Endothelial cell of umbilical vein (primary cell): ENCODE measurements around the gene SCAF1. TPM values are rescaled to one million over a fixed set of nuclear protein-coding genes. Genes with fewer than 3 reads are reported as not detected.
A peak's percentile ranks its signal among the peaks of the same experiment; 100 is the strongest.

ENCODE experiments used
- BruUV-seq: library from RNA; stranded (reverse); fragments of 400-500 nt; replicated peaks from 2 replicates; lab custom pipeline; 2021; lab: Mats Ljungman, UMichigan
- CTCF ChIA-PET: fragments of 300-600, 350-600 bp; sonication (Branson Sonifier 250); formaldehyde crosslinking; loops from one replicate; lab custom pipeline; 2021; ENCODE audit warnings: antibody characterized with exemption, inconsistent platforms; lab: Charles Lee
- POLR2A ChIA-PET: fragments of 300-600, 350-600 bp; sonication (Branson Sonifier 250); formaldehyde crosslinking; loops from one replicate; lab custom pipeline; 2021; ENCODE audit warnings: antibody characterized with exemption, inconsistent platforms; lab: Charles Lee
- DNase-seq: peaks from one replicate; pipeline ENCODE4 v3.0.0-alpha.2; 2011; ENCODE audit warnings: low read depth, low spot score
- FAIRE-seq: peaks from 2 replicates; lab custom pipeline; 2011; peaks lifted over from hg19 to GRCh38; lab: Jason Lieb, UNC
- H2AFZ ChIP-seq: 2 replicates; pipeline ENCODE4 v1.6.0; 2012; ENCODE audit warnings: low read depth, low read length, control low read depth, inconsistent platforms
- H3K27ac ChIP-seq: 2 replicates; pipeline ENCODE4 v1.5.1; 2011; ENCODE audit warnings: low read depth, mild to moderate bottlenecking, control low read depth, low read length, moderate library complexity; ENCODE audit not compliant: insufficient read depth
- H3K27me3 ChIP-seq, 2 experiments: 2 replicates each; pipeline versions ENCODE4 v1.6.0 to v1.6.1; 2011; ENCODE audit warnings: low read length in 2 of 2, mixed read lengths in 1 of 2; ENCODE audit not compliant: control insufficient read depth in 2 of 2, insufficient read depth in 2 of 2
- H3K36me3 ChIP-seq, 2 experiments: 2 replicates in 1 of 2; 3 replicates in 1 of 2; pipeline ENCODE4 v1.5.1; 2011; ENCODE audit warnings: low read length in 2 of 2, mild to moderate bottlenecking in 1 of 2, moderate library complexity in 1 of 2; ENCODE audit not compliant: control insufficient read depth in 2 of 2, insufficient read depth in 2 of 2; ENCODE audit errors: extremely low read depth in 1 of 2
- H3K4me1 ChIP-seq: 3 replicates; pipeline ENCODE4 v1.5.1; 2011; ENCODE audit warnings: mild to moderate bottlenecking, low read length; ENCODE audit not compliant: control insufficient read depth, insufficient read depth; ENCODE audit errors: extremely low read depth
- H3K4me2 ChIP-seq: 2 replicates; pipeline ENCODE4 v1.6.1; 2011; ENCODE audit warnings: low read length, control low read depth, mixed read lengths; ENCODE audit not compliant: insufficient read depth
- H3K4me3 ChIP-seq, 3 experiments: fragments of 200-600 bp in 1 of 3; sonication (generic), shearing (Covaris generic) in 1 of 3; replicated peaks in 1 of 3; 2 replicates each; pipeline ENCODE4 v1.5.1; 2011 to 2016; ENCODE audit warnings: control low read depth in 3 of 3, low read length in 3 of 3, mild to moderate bottlenecking in 2 of 3, inconsistent platforms in 1 of 3, low read depth in 1 of 3, moderate library complexity in 1 of 3; ENCODE audit not compliant: insufficient read depth in 1 of 3
- H3K79me2 ChIP-seq: 2 replicates; pipeline ENCODE4 v1.6.0; 2012; ENCODE audit warnings: low read length, inconsistent platforms; ENCODE audit not compliant: control insufficient read depth, insufficient read depth
- H3K9ac ChIP-seq: replicated peaks from 2 replicates; pipeline ENCODE3; 2011; ENCODE audit warnings: low read length, control low read depth; ENCODE audit not compliant: insufficient read depth; ENCODE audit errors: extremely low read depth
- H3K9me1 ChIP-seq: replicated peaks from 3 replicates; pipeline ENCODE4 v1.6.0; 2011; ENCODE audit warnings: mild to moderate bottlenecking, low read length; ENCODE audit not compliant: control insufficient read depth, insufficient read depth; ENCODE audit errors: extremely low read depth
- H3K9me3 ChIP-seq: replicated peaks from 2 replicates; pipeline ENCODE4 v1.5.1; 2012; ENCODE audit warnings: low read length, inconsistent platforms; ENCODE audit not compliant: control insufficient read depth, insufficient read depth
- H4K20me1 ChIP-seq: replicated peaks from 2 replicates; pipeline ENCODE3; 2011; ENCODE audit warnings: mild to moderate bottlenecking, low read length; ENCODE audit not compliant: control insufficient read depth, insufficient read depth; ENCODE audit errors: extremely low read depth
- EZH2 ChIP-seq: IDR thresholded peaks from 2 replicates; pipeline ENCODE4 v1.6.1; 2012; ENCODE audit warnings: borderline replicate concordance, low read depth, mild to moderate bottlenecking, moderate library complexity, low read length, inconsistent platforms; ENCODE audit not compliant: severe bottlenecking
- FOS ChIP-seq: IDR thresholded peaks from 2 replicates; pipeline ENCODE4 v1.6.1; 2011; ENCODE audit warnings: mild to moderate bottlenecking, low read length, moderate library complexity, borderline replicate concordance; ENCODE audit not compliant: insufficient read depth
- JUN ChIP-seq: IDR thresholded peaks from 2 replicates; pipeline ENCODE4 v1.6.1; 2011; ENCODE audit warnings: borderline replicate concordance, low read depth; ENCODE audit not compliant: insufficient read length, insufficient read depth
- POLR2AphosphoS5 ChIP-seq: IDR thresholded peaks from 2 replicates; pipeline ENCODE4 v1.6.1; 2012; ENCODE audit warnings: low read depth, mild to moderate bottlenecking, control low read depth, low read length, moderate library complexity; ENCODE audit not compliant: insufficient read depth
- dilution Hi-C: fragments of 300-500 bp; cut with MboI; formaldehyde crosslinking; loops from one replicate; pipeline ENCODE4 v1.15.0; 2019; ENCODE audit warnings: low sequenced_read_pairs; ENCODE audit not compliant: extremely low pct_ligation_motif_present
- intact Hi-C: fragments of 100-400 bp; cut with micrococcal nuclease; formaldehyde crosslinking; loops from one replicate; pipeline ENCODE4 v1.10.0; 2022
- polyA plus RNA-seq, 4 experiments: library from polyadenylated mRNA; depleted of rRNA in 3 of 4; stranded (reverse) in 3 of 4; unstranded in 1 of 4; fragments of >200 nt; gene quantifications; 2 replicates each; pipeline versions ENCODE4 v1.2.1 to v1.2.3, GENCODE V29; 2011 to 2012; ENCODE audit warnings: missing spikeins in 1 of 4
- total RNA-seq: library from RNA; stranded (reverse); gene quantifications from 2 replicates; pipeline ENCODE4 v1.2.3, GENCODE V29; 2021

SCAF1 gene
- total and polyA plus RNA-seq, 2 donors (not counting 3 experiments of a cell fraction or from before 2014, with no cell fraction given) = 13.3 to 75.8 TPM

DNA sequence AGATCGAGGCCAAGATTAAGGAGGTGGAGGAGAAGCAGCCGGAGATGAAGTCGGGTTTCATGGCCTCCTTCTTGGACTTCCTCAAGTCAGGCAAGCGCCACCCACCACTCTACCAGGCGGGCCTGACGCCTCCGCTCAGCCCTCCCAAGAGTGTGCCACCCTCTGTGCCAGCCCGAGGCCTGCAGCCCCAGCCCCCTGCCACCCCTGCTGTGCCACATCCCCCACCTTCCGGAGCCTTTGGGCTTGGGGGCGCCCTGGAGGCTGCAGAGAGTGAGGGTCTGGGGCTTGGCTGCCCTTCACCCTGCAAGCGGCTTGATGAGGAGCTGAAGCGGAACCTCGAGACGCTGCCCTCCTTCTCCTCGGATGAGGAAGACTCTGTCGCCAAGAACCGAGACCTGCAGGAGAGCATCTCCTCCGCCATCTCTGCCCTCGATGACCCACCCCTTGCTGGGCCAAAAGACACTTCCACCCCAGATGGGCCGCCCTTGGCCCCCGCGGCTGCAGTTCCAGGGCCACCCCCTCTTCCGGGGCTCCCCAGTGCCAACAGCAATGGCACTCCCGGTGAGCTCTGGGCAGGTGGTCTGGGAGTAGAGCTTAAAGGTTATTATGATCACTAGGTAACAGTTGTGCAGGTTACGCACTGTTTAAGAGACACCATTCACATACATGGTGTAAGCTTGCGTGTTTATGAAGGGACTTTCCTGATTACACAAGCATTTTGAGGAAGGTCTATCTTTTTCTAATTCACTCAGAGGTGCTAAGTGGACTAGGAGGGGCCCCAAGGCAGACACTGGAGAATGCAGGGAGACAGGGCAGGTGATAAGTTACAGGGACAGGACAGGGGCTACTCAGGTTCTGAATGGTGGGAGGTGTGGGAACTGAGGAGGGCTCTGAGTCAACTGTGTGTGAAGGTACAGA lies 42.4 kb upstream of the SCAF1 start:
- H4K20me1 ChIP-seq = no peaks in the 10 kb centered on the region
- peaks cover 9 to 45% of the 10 kb centered on the region in 2 experiments for H3K36me3 ChIP-seq
- no peak overlapping the region for H3K9ac ChIP-seq
- POLR2A ChIA-PET = no interaction called here
- no peak overlapping the region for H2AFZ ChIP-seq
- DNase-seq = no peak
- H3K4me1 ChIP-seq = no peaks in the 10 kb centered on the region
- H3K27ac ChIP-seq = no peak overlapping the region
- dilution Hi-C loops = no loop called here
- intact Hi-C loops = no loop called here
- no peaks in the 10 kb centered on the region for H3K9me3 ChIP-seq
- TF ChIP-seq POLR2AphosphoS5 (no peak), JUN (no peak), EZH2 (no peak)
- CTCF ChIA-PET = no interaction called here
- H3K79me2 ChIP-seq = peaks cover 33% of the 10 kb centered on the region
- TSS peak; percentile 10 for BruUV-seq
- no peak overlapping the region for H3K4me2 ChIP-seq
- no peak overlapping the region for H3K4me3 ChIP-seq
- no peak for FAIRE-seq
- no peaks in the 10 kb centered on the region for H3K9me1 ChIP-seq
- no peaks in the 10 kb centered on the region for H3K27me3 ChIP-seq

DNA sequence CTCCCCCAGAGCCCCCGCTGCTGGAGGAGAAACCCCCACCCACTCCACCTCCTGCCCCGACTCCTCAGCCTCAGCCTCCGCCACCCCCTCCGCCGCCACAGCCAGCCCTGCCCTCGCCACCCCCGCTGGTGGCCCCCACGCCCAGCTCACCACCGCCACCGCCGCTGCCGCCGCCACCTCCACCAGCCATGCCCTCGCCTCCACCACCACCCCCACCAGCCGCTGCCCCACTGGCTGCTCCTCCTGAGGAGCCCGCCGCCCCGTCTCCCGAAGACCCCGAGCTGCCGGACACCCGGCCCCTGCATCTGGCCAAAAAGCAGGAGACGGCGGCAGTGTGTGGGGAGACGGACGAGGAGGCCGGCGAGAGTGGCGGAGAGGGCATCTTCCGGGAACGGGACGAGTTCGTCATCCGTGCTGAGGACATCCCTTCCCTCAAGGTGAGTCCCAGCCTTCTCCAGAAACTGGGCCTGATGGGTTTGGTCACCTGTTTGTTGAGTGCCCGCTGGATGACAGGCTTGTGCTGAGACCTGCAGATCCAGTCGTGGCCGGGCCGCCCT lies 40.4 kb upstream of the SCAF1 start:
- Histone ChIP-seq H3K9me1 (no peaks in the 10 kb centered on the region), H3K4me3 (no peak overlapping the region), H3K9me3 (no peaks in the 10 kb centered on the region), H3K36me3 (peaks cover 10 to 44% of the 10 kb centered on the region in 2 experiments), H4K20me1 (no peaks in the 10 kb centered on the region), H3K27me3 (no peaks in the 10 kb centered on the region), H3K27ac (no peak overlapping the region), H3K4me1 (no peaks in the 10 kb centered on the region), H3K4me2 (no peak overlapping the region), H2AFZ (no peak overlapping the region), H3K9ac (no peak overlapping the region), H3K79me2 (peaks cover 39% of the 10 kb centered on the region)
- no TSS peak for BruUV-seq
- FAIRE-seq (no peak), DNase-seq (no peak)
- intact Hi-C loops = no loop called here
- CTCF ChIA-PET = no interaction called here
- POLR2A ChIA-PET = no interaction called here
- dilution Hi-C loops = no loop called here
- TF ChIP-seq FOS = no peak
